A673 (cell line): ENCODE measurements around the gene SNTG2.

Source experiments
- CTCF ChIP-seq: fragments of 300-800, 200-600 bp; sonication (generic); conservative IDR thresholded peaks from 2 replicates; pipeline ENCODE4 v1.5.1; 2017; ENCODE audit warnings: low read depth, mild to moderate bottlenecking, antibody characterized with exemption, low read length, moderate library complexity, mixed read lengths
- EZH2 ChIP-seq: fragments of 200-600 bp; sonication (generic); IDR thresholded peaks from 2 replicates; pipeline ENCODE4 v1.6.1; 2017; ENCODE audit warnings: borderline replicate concordance, low read depth, mild to moderate bottlenecking, mixed read lengths, antibody characterized with exemption, low read length; ENCODE audit not compliant: poor library complexity, severe bottlenecking

- TF ChIP-seq CTCF (no peak), EZH2 (no peak)
Measured at GRCh38 chr2:922185-922584, 28.5 kb upstream of the SNTG2 start.
